Prostate gland (tissue), 2 donors: ENCODE data around the gene IL1A.

ENCODE experiments used
- POLR2AphosphoS5 ChIP-seq: sonication (generic); formaldehyde crosslinking; IDR thresholded peaks from one replicate; pipeline ENCODE4 v1.6.1; 2017; ENCODE audit warnings: antibody characterized with exemption
- TF ChIP-seq, protein P1 (sequence below), 4 experiments: fragments of 200-600 bp in 2 of 4; fragments of 450-650 bp in 2 of 4; sonication (generic) in 2 of 4; IDR thresholded peaks; 1 replicate in 3 of 4; 2 replicates in 1 of 4; pipeline ENCODE4 v1.5.1; 2016 to 2019; ENCODE audit warnings: antibody characterized with exemption in 4 of 4, mild to moderate bottlenecking in 2 of 4, moderate library complexity in 2 of 4

DNA sequence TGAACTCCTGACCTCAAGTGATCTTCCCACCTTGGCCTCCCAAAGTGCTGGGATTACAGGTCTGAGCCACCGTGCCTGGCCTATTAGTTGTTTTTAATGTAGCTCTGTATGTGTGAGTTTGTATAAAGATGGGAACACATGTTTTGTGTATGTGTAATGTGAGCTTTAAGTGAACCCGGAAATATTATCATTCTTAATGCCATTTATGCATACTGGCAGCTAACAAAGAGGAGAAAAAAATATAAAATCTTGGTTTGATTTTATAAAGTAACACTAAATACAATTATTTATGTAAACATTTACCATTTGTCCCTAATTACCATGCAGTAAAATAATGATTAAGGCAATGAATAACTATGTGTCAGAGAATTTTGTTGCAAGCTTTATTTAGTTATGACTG lies 10.7 kb downstream of the IL1A start:
- no peak for TF ChIP-seq POLR2AphosphoS5
- TF ChIP-seq, protein P1, sequence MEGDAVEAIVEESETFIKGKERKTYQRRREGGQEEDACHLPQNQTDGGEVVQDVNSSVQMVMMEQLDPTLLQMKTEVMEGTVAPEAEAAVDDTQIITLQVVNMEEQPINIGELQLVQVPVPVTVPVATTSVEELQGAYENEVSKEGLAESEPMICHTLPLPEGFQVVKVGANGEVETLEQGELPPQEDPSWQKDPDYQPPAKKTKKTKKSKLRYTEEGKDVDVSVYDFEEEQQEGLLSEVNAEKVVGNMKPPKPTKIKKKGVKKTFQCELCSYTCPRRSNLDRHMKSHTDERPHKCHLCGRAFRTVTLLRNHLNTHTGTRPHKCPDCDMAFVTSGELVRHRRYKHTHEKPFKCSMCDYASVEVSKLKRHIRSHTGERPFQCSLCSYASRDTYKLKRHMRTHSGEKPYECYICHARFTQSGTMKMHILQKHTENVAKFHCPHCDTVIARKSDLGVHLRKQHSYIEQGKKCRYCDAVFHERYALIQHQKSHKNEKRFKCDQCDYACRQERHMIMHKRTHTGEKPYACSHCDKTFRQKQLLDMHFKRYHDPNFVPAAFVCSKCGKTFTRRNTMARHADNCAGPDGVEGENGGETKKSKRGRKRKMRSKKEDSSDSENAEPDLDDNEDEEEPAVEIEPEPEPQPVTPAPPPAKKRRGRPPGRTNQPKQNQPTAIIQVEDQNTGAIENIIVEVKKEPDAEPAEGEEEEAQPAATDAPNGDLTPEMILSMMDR (IDR thresholded peaks at IDR 0.05): no peak
